Brain microvascular endothelial cell (primary cell): ENCODE data around the gene C10orf105.

Experiments
- DNase-seq: peaks from one replicate; pipeline ENCODE4 v3.0.0-alpha.2; 2020
- H3K27ac ChIP-seq: fragments of 250-450 bp; sonication (Bioruptor Pico); 2 replicates; pipeline ENCODE4 v1.5.1; 2020; ENCODE audit warnings: mild to moderate bottlenecking, moderate library complexity
- H3K27me3 ChIP-seq: fragments of 250-450 bp; sonication (Bioruptor Pico); replicated peaks from 2 replicates; pipeline ENCODE4 v1.5.1; 2020; ENCODE audit warnings: mild to moderate bottlenecking
- H3K36me3 ChIP-seq: fragments of 250-450 bp; sonication (Bioruptor Pico); replicated peaks from 2 replicates; pipeline ENCODE4 v1.5.1; 2020; ENCODE audit warnings: mild to moderate bottlenecking
- H3K4me3 ChIP-seq: 2 replicates; pipeline ENCODE4 v1.5.1; 2011; ENCODE audit warnings: low read depth, mild to moderate bottlenecking, control low read depth, low read length, moderate library complexity
- CTCF ChIP-seq: IDR thresholded peaks from 2 replicates; pipeline ENCODE4 v1.5.1; 2011; ENCODE audit warnings: low read depth, mild to moderate bottlenecking, moderate library complexity, low read length, control low read depth, inconsistent platforms; ENCODE audit errors: missing control alignments
- in situ Hi-C: cut with HindIII; loops from 2 replicates; pipeline ENCODE4 v1.10.0; 2017; ENCODE audit warnings: low sequenced_read_pairs, low pct_ligation_motif_present

The C10orf105 gene

GRCh38 chr10:71671994-71672946, 47.3 kb downstream of the C10orf105 start:
- no peaks in the 10 kb centered on the region for H3K27me3 ChIP-seq
- no peak overlapping the region for H3K4me3 ChIP-seq
- no peaks in the 10 kb centered on the region for H3K36me3 ChIP-seq
- in situ Hi-C loops, result no loop called here
- H3K27ac ChIP-seq, result no peak overlapping the region
- no peak for DNase-seq
- TF ChIP-seq CTCF, result no peak

GRCh38 chr10:71667387-71667752, 52.2 kb downstream of the C10orf105 start:
- no peak for DNase-seq
- in situ Hi-C loops, result no loop called here
- H3K27me3 ChIP-seq, result no peaks in the 10 kb centered on the region
- no peak for TF ChIP-seq CTCF
- H3K27ac ChIP-seq, result no peak overlapping the region
- no peaks in the 10 kb centered on the region for H3K36me3 ChIP-seq
- no peak overlapping the region for H3K4me3 ChIP-seq

- no peak for TF ChIP-seq CTCF
- no peaks in the 10 kb centered on the region for H3K27me3 ChIP-seq
- H3K27ac ChIP-seq, result no peak overlapping the region
- no peak for DNase-seq
- in situ Hi-C loops, result no loop called here
- no peaks in the 10 kb centered on the region for H3K36me3 ChIP-seq
- H3K4me3 ChIP-seq, result no peak overlapping the region
Measured at GRCh38 chr10:71666639-71667386, 52.8 kb downstream of the C10orf105 start.

GRCh38 chr10:71665456-71665855, 54.1 kb downstream of the C10orf105 start:
- Histone ChIP-seq H3K27me3 (peaks cover 2% of the 10 kb centered on the region), H3K36me3 (no peaks in the 10 kb centered on the region), H3K27ac (no peak overlapping the region), H3K4me3 (no peak overlapping the region)
- no peak for TF ChIP-seq CTCF
- no peak for DNase-seq
- in situ Hi-C loops, result no loop called here

GRCh38 chr10:71664585-71664984, 55.0 kb downstream of the C10orf105 start:
- Histone ChIP-seq H3K36me3 (no peaks in the 10 kb centered on the region), H3K4me3 (no peak overlapping the region), H3K27me3 (peaks cover 2% of the 10 kb centered on the region), H3K27ac (no peak overlapping the region)
- DNase-seq, result no peak
- TF ChIP-seq CTCF, result no peak
- in situ Hi-C loops, result no loop called here
